HepG2 (cell line): ENCODE results near the gene CEP104. TPM values are rescaled to one million over a fixed set of nuclear protein-coding genes. Genes with fewer than 3 reads are reported as not detected.
A peak's percentile ranks its signal among the peaks of the same experiment; 100 is the strongest.

Experiments
- ATAC-seq: fragments of 200-7000 bp; cut with Tn5 transposase; 3 replicates; pipeline ENCODE4 v1.9.1; 2020; ENCODE audit warnings: mild to moderate bottlenecking, moderate library complexity
- BruUV-seq: library from RNA; stranded (reverse); fragments of 400-500 nt; replicated peaks from 2 replicates; lab custom pipeline; 2021; lab: Mats Ljungman, UMichigan
- CTCF ChIA-PET: fragments of 300-600 bp; formaldehyde crosslinking; extraction: SDS; loops from one replicate; lab custom pipeline; 2021; ENCODE audit warnings: low total read pairs, inconsistent platforms, low intra/inter-chr PET ratio; lab: Yijun Ruan, JAX
- POLR2A ChIA-PET: fragments of 350-600 bp; sonication (Branson Sonifier 250); formaldehyde crosslinking; loops from one replicate; lab custom pipeline; 2020; ENCODE audit warnings: antibody characterized with exemption, inconsistent platforms; lab: Yijun Ruan, JAX
- DNase-seq: peaks from one replicate; pipeline ENCODE4 v3.0.0-alpha.2; 2015; ENCODE audit warnings: low spot score
- FAIRE-seq: peaks from 3 replicates; lab custom pipeline; 2011; peaks lifted over from hg19 to GRCh38; lab: Jason Lieb, UNC
- H2AFZ ChIP-seq: one replicate; pipeline ENCODE4 v1.6.1; 2011; ENCODE audit warnings: low read length, inconsistent platforms
- H3K27ac ChIP-seq: fragments of 300-600 bp; 3 replicates; pipeline ENCODE4 v1.8.0; 2011; ENCODE audit warnings: mixed run types, mild to moderate bottlenecking, mixed read lengths, low read length, inconsistent platforms; ENCODE audit not compliant: insufficient read depth; ENCODE audit errors: extremely low read length
- H3K27me3 ChIP-seq, 2 experiments: fragments of 200-600 bp in 1 of 2; 2 replicates in 1 of 2; 3 replicates in 1 of 2; pipeline versions ENCODE4 v1.6.0 to v1.8.0; 2011; ENCODE audit warnings: low read length in 2 of 2, mild to moderate bottlenecking in 2 of 2, moderate library complexity in 2 of 2, inconsistent platforms in 1 of 2; ENCODE audit not compliant: insufficient read depth in 2 of 2, control insufficient read depth in 1 of 2
- H3K36me3 ChIP-seq, 2 experiments: fragments of 200-600 bp in 1 of 2; replicated peaks in 1 of 2; 2 replicates in 1 of 2; 3 replicates in 1 of 2; pipeline versions ENCODE4 v1.5.1 to v1.8.0; 2011; ENCODE audit warnings: low read length in 2 of 2, inconsistent platforms in 1 of 2; ENCODE audit not compliant: insufficient read depth in 2 of 2, control insufficient read depth in 1 of 2
- H3K4me1 ChIP-seq: 2 replicates; pipeline ENCODE4 v1.5.1; 2012; ENCODE audit warnings: low read length, inconsistent platforms; ENCODE audit not compliant: insufficient read depth
- H3K4me2 ChIP-seq: 2 replicates; pipeline ENCODE4 v1.6.0; 2011; ENCODE audit warnings: low read depth, low read length, inconsistent platforms
- H3K4me3 ChIP-seq, 3 experiments: fragments of 200-600 bp in 1 of 3; sonication (generic), shearing (Covaris generic) in 1 of 3; replicated peaks in 1 of 3; 2 replicates each; pipeline ENCODE4 v1.5.1; 2011 to 2016; ENCODE audit warnings: low read length in 3 of 3, inconsistent platforms in 2 of 3, low read depth in 2 of 3, mild to moderate bottlenecking in 2 of 3, control low read depth in 1 of 3, mixed read lengths in 1 of 3; ENCODE audit not compliant: insufficient read depth in 1 of 3
- H3K79me2 ChIP-seq: one replicate; pipeline ENCODE4 v1.6.1; 2011; ENCODE audit warnings: low read length, inconsistent platforms; ENCODE audit not compliant: insufficient read depth
- H3K9ac ChIP-seq: 2 replicates; pipeline ENCODE4 v1.6.0; 2011; ENCODE audit warnings: mild to moderate bottlenecking, low read depth, low read length, inconsistent platforms; ENCODE audit not compliant: insufficient read depth
- H3K9me3 ChIP-seq: 2 replicates; pipeline ENCODE4 v1.5.1; 2012; ENCODE audit warnings: mild to moderate bottlenecking, low read length
- H4K20me1 ChIP-seq: 2 replicates; pipeline ENCODE4 v1.6.0; 2011; ENCODE audit warnings: inconsistent platforms, mild to moderate bottlenecking, low read length, moderate library complexity; ENCODE audit not compliant: insufficient read depth
- AGO2 ChIP-seq: fragments of 200-400 bp; formaldehyde crosslinking; optimal IDR thresholded peaks from 2 replicates; pipeline ENCODE3; 2017; ENCODE audit warnings: mild to moderate bottlenecking, low read depth, low read length, moderate library complexity
- CBX2 ChIP-seq, 2 experiments: fragments of 200-600 bp in 1 of 2; sonication (generic); formaldehyde crosslinking in 1 of 2; IDR thresholded peaks; 2 replicates each; pipeline versions ENCODE4 v1.7.0 to v1.8.1; 2018 to 2022; ENCODE audit warnings: low read depth in 2 of 2, low read length in 1 of 2, mild to moderate bottlenecking in 1 of 2, missing genetic modification reagents in 1 of 2
- CERS6 ChIP-seq: sonication (generic); formaldehyde crosslinking; IDR thresholded peaks from 2 replicates; pipeline ENCODE4 v1.5.0; 2020; ENCODE audit warnings: missing genetic modification reagents
- CTCF ChIP-seq: sonication (generic); formaldehyde crosslinking; IDR thresholded peaks from 2 replicates; pipeline ENCODE4 v1.5.0; 2020; ENCODE audit warnings: mild to moderate bottlenecking, missing genetic modification reagents, moderate library complexity
- FOXO4 ChIP-seq: sonication (generic); formaldehyde crosslinking; conservative IDR thresholded peaks from 2 replicates; pipeline ENCODE4 v1.8.1; 2023; ENCODE audit warnings: missing genetic modification reagents
- KDM5A ChIP-seq: fragments of 200-600 bp; sonication (generic); IDR thresholded peaks from 2 replicates; pipeline ENCODE4 v1.7.0; 2018; ENCODE audit warnings: antibody characterized with exemption, mild to moderate bottlenecking, low read length, borderline replicate concordance
- PHF8 ChIP-seq: sonication (generic); formaldehyde crosslinking; IDR thresholded peaks from 2 replicates; pipeline ENCODE4 v1.5.0; 2020; ENCODE audit warnings: missing genetic modification reagents
- RARG ChIP-seq: sonication (generic); formaldehyde crosslinking; IDR thresholded peaks from 2 replicates; pipeline ENCODE4 v1.4.0; 2020; ENCODE audit warnings: low read depth, mild to moderate bottlenecking, missing genetic modification reagents
- U2AF1 ChIP-seq: fragments of 200-400 bp; formaldehyde crosslinking; optimal IDR thresholded peaks from 2 replicates; pipeline ENCODE3; 2017; ENCODE audit warnings: mild to moderate bottlenecking, low read depth, low read length
- ZNF317 ChIP-seq: sonication (generic); formaldehyde crosslinking; IDR thresholded peaks from 2 replicates; pipeline ENCODE4 v1.5.0; 2020; ENCODE audit warnings: mild to moderate bottlenecking, missing genetic modification reagents
- ZNF367 ChIP-seq: sonication (generic); formaldehyde crosslinking; IDR thresholded peaks from 2 replicates; pipeline ENCODE4 v1.4.0; 2020; ENCODE audit warnings: missing genetic modification reagents, borderline replicate concordance
- ZNF44 ChIP-seq: sonication (generic); formaldehyde crosslinking; IDR thresholded peaks from 2 replicates; pipeline ENCODE4 v1.5.1; 2020; ENCODE audit warnings: mild to moderate bottlenecking, missing genetic modification reagents
- ZNF569 ChIP-seq: sonication (generic); formaldehyde crosslinking; IDR thresholded peaks from 2 replicates; pipeline ENCODE4 v1.5.0; 2020; ENCODE audit warnings: mild to moderate bottlenecking, missing genetic modification reagents, moderate library complexity, borderline replicate concordance
- ZNF660 ChIP-seq: sonication (generic); formaldehyde crosslinking; IDR thresholded peaks from 2 replicates; pipeline ENCODE4 v1.5.1; 2020; ENCODE audit warnings: mild to moderate bottlenecking, low read depth, missing genetic modification reagents, borderline replicate concordance
- WGBS: methylation state at CpG from one replicate; pipeline ENCODE4 v1.1.6; 2017; ENCODE audit warnings: low lambda C conversion rate; 5-methylcytosine and 5-hydroxymethylcytosine counted together
- in situ Hi-C: cut with HindIII; loops from 2 replicates; pipeline ENCODE4 v1.10.0; 2017; ENCODE audit warnings: low pct_unique_long_range_greater_than_20kb; ENCODE audit not compliant: extremely low pct_ligation_motif_present
- intact Hi-C: fragments of 100-400 bp; cut with micrococcal nuclease; formaldehyde crosslinking; loops from one replicate; pipeline ENCODE4 v1.10.0; 2022; ENCODE audit not compliant: unreplicated experiment
- polyA plus RNA-seq, 8 experiments: library from polyadenylated mRNA; depleted of rRNA in 3 of 8; stranded (reverse) in 7 of 8; unstranded in 1 of 8; fragments of >200 nt; fragmentation: Illumina TruSeq in 4 of 8; extraction: Trizol in 4 of 8; gene quantifications; 2 replicates each; pipeline versions ENCODE4 v1.2.1 to v1.2.3, GENCODE V29; 2011 to 2016; ENCODE audit warnings: low read depth in 4 of 8, missing spikeins in 1 of 8, mixed read lengths in 1 of 8; ENCODE audit not compliant: insufficient read depth in 1 of 8
- total RNA-seq, 5 experiments: library from RNA; depleted of rRNA; stranded (reverse); fragments of >200 nt; fragmentation: Illumina TruSeq; extraction: Trizol; gene quantifications; 2 replicates each; pipeline ENCODE4 v1.2.3, GENCODE V29; 2016; ENCODE audit warnings: low read depth in 1 of 5

The CEP104 gene
- total and polyA plus RNA-seq, 2 of the 13 experiments (the other 11 are each of a cell fraction or from before 2014, with no cell fraction given): 20.4 to 30.1 TPM

GRCh38 chr1:3827813-3828307 lies 29.2 kb downstream of the CEP104 start:
- no peak for TF ChIP-seq ZNF44 (CRISPR knock-in tag)
- peak; percentile 56 for TF ChIP-seq AGO2
- peak; percentile 16; the same call in 1 of the 2 replicates for TF ChIP-seq CTCF (CRISPR knock-in tag)
- Histone ChIP-seq H3K4me1 (no peaks in the 10 kb centered on the region), H3K4me2 (no peak overlapping the region), H3K9ac (no peak overlapping the region), H3K4me3 (no peak overlapping the region), H3K27ac (no peak overlapping the region), H2AFZ (no peak overlapping the region), H3K9me3 (no peaks in the 10 kb centered on the region), H3K36me3 (peaks cover 13 to 57% of the 10 kb centered on the region in 2 experiments; a peak in 4 of 5 replicates), H3K27me3 (no peaks in the 10 kb centered on the region), H3K79me2 (no peaks in the 10 kb centered on the region), H4K20me1 (no peaks in the 10 kb centered on the region)
- ChIA-PET CTCF (no interaction called here), POLR2A (interaction anchor here (0.9 kb wide), 1 partner anchor 52 kb away, joined by 3 read pairs; no protein-coding TSS in a partner anchor)
- intact Hi-C loops: no loop called here
- WGBS: 95% methylated on average over 5 of the region's 14 CpGs
- no peak for DNase-seq
- peak; percentile 58 for ATAC-seq
- no peak for FAIRE-seq
- in situ Hi-C loops: no loop called here
- no TSS peak for BruUV-seq

GRCh38 chr1:3825356-3825755 lies 31.7 kb downstream of the CEP104 start:
- Histone ChIP-seq H3K4me3 (no peak overlapping the region), H3K36me3 (peaks cover 16 to 50% of the 10 kb centered on the region in 2 experiments; a peak in 4 of 5 replicates)
- no TSS peak for BruUV-seq
- TF ChIP-seq ZNF569: no peak
- no peak for TF ChIP-seq PHF8
- TF ChIP-seq CERS6 (CRISPR knock-in tag): no peak
- no peak for TF ChIP-seq FOXO4 (CRISPR knock-in tag)
- no peak for TF ChIP-seq CBX2 (IDR thresholded peaks at IDR 0.05; ENCODE audit: low read depth, low read length)
- no peak for TF ChIP-seq CBX2 (CRISPR knock-in tag; IDR thresholded peaks at IDR 0.05; ENCODE audit: low read depth)
- TF ChIP-seq U2AF1: no peak
- TF ChIP-seq ZNF660 (CRISPR knock-in tag): no peak
- no peak for TF ChIP-seq KDM5A
- TF ChIP-seq ZNF367 (CRISPR knock-in tag): no peak
- TF ChIP-seq RARG (CRISPR knock-in tag): no peak
- TF ChIP-seq ZNF317: no peak

More at GRCh38 chr1:3825356-3825755, 31.7 kb downstream of the CEP104 start:
- Histone ChIP-seq H3K4me1 (no peaks in the 10 kb centered on the region), H3K27ac (no peak overlapping the region), H3K27me3 (no peaks in the 10 kb centered on the region), H3K79me2 (no peaks in the 10 kb centered on the region), H2AFZ (no peak overlapping the region), H3K9me3 (no peaks in the 10 kb centered on the region), H4K20me1 (no peaks in the 10 kb centered on the region), H3K4me2 (no peak overlapping the region), H3K9ac (no peak overlapping the region)
- ChIA-PET CTCF (no interaction called here), POLR2A (no interaction called here)
- intact Hi-C loops: no loop called here
- in situ Hi-C loops: no loop called here
- WGBS: 75% methylated on average over 15 of the region's 15 CpGs
- no peak for FAIRE-seq
- no peak for ATAC-seq
- DNase-seq: no peak
